A549 (cell line): ENCODE measurements around the gene ZDHHC22. TPM values are rescaled to one million over a fixed set of nuclear protein-coding genes. Genes with fewer than 3 reads are reported as not detected.

Experiments used
- ATAC-seq, 2 experiments: fragments of 200-7000 bp in 1 of 2; fragments of >200 bp in 1 of 2; cut with Nextera tagmentation in 1 of 2; cut with Tn5 transposase in 1 of 2; 3 replicates each; pipeline versions ENCODE4 v1.8.0 to v1.9.1; 2018 to 2020; ENCODE audit warnings: mild to moderate bottlenecking in 1 of 2, moderate library complexity in 1 of 2
- CTCF ChIA-PET: fragments of 300-600 bp; sonication (Branson Sonifier 250); formaldehyde crosslinking; extraction: SDS; loops from one replicate; lab custom pipeline; 2021; ENCODE audit warnings: antibody characterized with exemption, inconsistent platforms; lab: Yijun Ruan, JAX
- POLR2A ChIA-PET: fragments of 350-600 bp; formaldehyde crosslinking; extraction: SDS; loops from one replicate; lab custom pipeline; 2021; ENCODE audit warnings: antibody characterized with exemption, inconsistent platforms; lab: Yijun Ruan, JAX
- DNase-seq, 2 experiments: peaks; one replicate each; pipeline versions ENCODE4 v3.0.0 to v3.0.0-alpha.2; 2011 to 2016; ENCODE audit warnings: low read depth in 1 of 2, low spot score in 1 of 2
- FAIRE-seq: peaks from 2 replicates; lab custom pipeline; 2011; peaks lifted over from hg19 to GRCh38; lab: Jason Lieb, UNC
- H3K27ac ChIP-seq, 2 experiments: fragments of >200 bp; sonication (Bioruptor Twin); formaldehyde crosslinking; 3 replicates each; pipeline ENCODE4 v1.5.1; 2016 to 2017
- H3K4me1 ChIP-seq: fragments of >200 bp; sonication (Bioruptor Twin); formaldehyde crosslinking; 3 replicates; pipeline ENCODE4 v1.6.1; 2016
- H3K4me2 ChIP-seq: fragments of >200 bp; sonication (Bioruptor Twin); formaldehyde crosslinking; 3 replicates; pipeline ENCODE4 v1.6.1; 2016
- H3K4me3 ChIP-seq: fragments of >200 bp; sonication (Bioruptor Twin); formaldehyde crosslinking; 3 replicates; pipeline ENCODE4 v1.5.1; 2016
- H3K9me3 ChIP-seq: fragments of >200 bp; sonication (Bioruptor Twin); formaldehyde crosslinking; 3 replicates; pipeline ENCODE4 v1.6.1; 2016
- CBX2 ChIP-seq: fragments of 200-600 bp; sonication (generic); IDR thresholded peaks from 2 replicates; pipeline ENCODE4 v1.6.1; 2016; ENCODE audit warnings: low read depth, mild to moderate bottlenecking, borderline replicate concordance
- CHD2 ChIP-seq: fragments of 150-350 bp; IDR thresholded peaks from 2 replicates; pipeline ENCODE4 v1.6.1; 2014; ENCODE audit warnings: low read length; ENCODE audit not compliant: partially characterized antibody
- HDAC2 ChIP-seq: fragments of 200-600 bp; sonication (generic); IDR thresholded peaks from 2 replicates; pipeline ENCODE4 v1.6.1; 2016
- HOXB13 ChIP-seq: fragments of 250-450 bp; sonication (Bioruptor Pico); IDR thresholded peaks from 2 replicates; pipeline ENCODE4 v1.5.0; 2020; ENCODE audit warnings: low read depth, mild to moderate bottlenecking, moderate library complexity
- JUNB ChIP-seq: fragments of >200 bp; sonication (Bioruptor Twin); formaldehyde crosslinking; IDR thresholded peaks from 2 replicates; pipeline ENCODE4 v1.6.1; 2016
- KDM5A ChIP-seq: fragments of 200-600 bp; sonication (generic); IDR thresholded peaks from 2 replicates; pipeline ENCODE4 v1.6.1; 2016; ENCODE audit warnings: antibody characterized with exemption, mild to moderate bottlenecking
- MYC ChIP-seq: IDR thresholded peaks from 2 replicates; pipeline ENCODE4 v1.6.1; 2012; ENCODE audit warnings: mild to moderate bottlenecking, inconsistent platforms, low read length, improper control_type of control experiment, borderline replicate concordance
- NPAS2 ChIP-seq: fragments of 250-450 bp; sonication (Bioruptor Pico); IDR thresholded peaks from 2 replicates; pipeline ENCODE4 v1.8.0; 2022; ENCODE audit warnings: mild to moderate bottlenecking, moderate library complexity, borderline replicate concordance
- RAD21 ChIP-seq, 2 experiments: fragments of >200 bp in 1 of 2; sonication (Bioruptor Twin) in 1 of 2; formaldehyde crosslinking in 1 of 2; IDR thresholded peaks in 1 of 2; conservative IDR thresholded peaks in 1 of 2; 2 replicates in 1 of 2; 3 replicates in 1 of 2; pipeline ENCODE4 v1.6.1; 2012 to 2018; ENCODE audit warnings: inconsistent platforms in 1 of 2
- RARB ChIP-seq: fragments of 250-450 bp; sonication (Bioruptor Pico); IDR thresholded peaks from 2 replicates; pipeline ENCODE4 v1.8.0; 2021; ENCODE audit warnings: mild to moderate bottlenecking, moderate library complexity
- RNF2 ChIP-seq: fragments of 200-600 bp; sonication (generic); IDR thresholded peaks from 2 replicates; pipeline ENCODE4 v1.6.1; 2016; ENCODE audit warnings: low read depth, mild to moderate bottlenecking, antibody characterized with exemption, moderate library complexity, borderline replicate concordance
- TFCP2L1 ChIP-seq: fragments of 250-450 bp; sonication (Bioruptor Pico); IDR thresholded peaks from 2 replicates; pipeline ENCODE4 v1.5.0; 2021; ENCODE audit warnings: mild to moderate bottlenecking
- ZC3H11A ChIP-seq: fragments of 450-650 bp; IDR thresholded peaks from 2 replicates; pipeline ENCODE4 v1.6.1; 2014; ENCODE audit warnings: antibody characterized with exemption, mild to moderate bottlenecking
- ZFP36 ChIP-seq: fragments of 450-650 bp; IDR thresholded peaks from 2 replicates; pipeline ENCODE4 v1.6.1; 2014; ENCODE audit warnings: borderline replicate concordance; ENCODE audit not compliant: partially characterized antibody
- ZSCAN20 ChIP-seq: fragments of 250-450 bp; sonication (Bioruptor Pico); IDR thresholded peaks from 2 replicates; pipeline ENCODE4 v1.8.0; 2022; ENCODE audit warnings: mild to moderate bottlenecking, moderate library complexity
- WGBS: methylation state at CpG from one replicate; pipeline ENCODE4 v1.1.6; 2017; ENCODE audit errors: missing lambda C conversion rate; 5-methylcytosine and 5-hydroxymethylcytosine counted together
- polyA plus RNA-seq, 4 experiments: library from polyadenylated mRNA; depleted of rRNA in 3 of 4; stranded (reverse); fragments of >200 nt; fragmentation: RNase III in 1 of 4; extraction: RNeasy Plus Mini Kit Qiagen cat#74134 plus additional on column Dnase treatment in 1 of 4; gene quantifications; 2 replicates in 3 of 4; 3 replicates in 1 of 4; pipeline ENCODE4 v1.2.3, GENCODE V29; 2011 to 2017
- TF ChIP-seq, protein P1 (sequence below): fragments of >200 bp; sonication (Bioruptor Twin); formaldehyde crosslinking; IDR thresholded peaks from 2 replicates; pipeline ENCODE4 v1.6.1; 2016
- TF ChIP-seq, protein P2 (sequence below): IDR thresholded peaks from 2 replicates; pipeline ENCODE4 v1.6.1; 2012; ENCODE audit warnings: low read depth, borderline replicate concordance
- TF ChIP-seq, protein P3 (sequence below): fragments of 250-450 bp; sonication (Bioruptor Pico); IDR thresholded peaks from 2 replicates; pipeline ENCODE4 v1.5.0; 2020; ENCODE audit warnings: low read depth, mild to moderate bottlenecking, moderate library complexity
- TF ChIP-seq, protein P4 (sequence below): fragments of 200-600 bp; sonication (generic); IDR thresholded peaks from 2 replicates; pipeline ENCODE4 v1.6.1; 2016; ENCODE audit warnings: antibody characterized with exemption, mild to moderate bottlenecking, moderate library complexity

The ZDHHC22 gene
- polyA plus RNA-seq, 2 of the 4 experiments (the other 2 are of a cell fraction), result 0.04 to 0.23 TPM

DNA sequence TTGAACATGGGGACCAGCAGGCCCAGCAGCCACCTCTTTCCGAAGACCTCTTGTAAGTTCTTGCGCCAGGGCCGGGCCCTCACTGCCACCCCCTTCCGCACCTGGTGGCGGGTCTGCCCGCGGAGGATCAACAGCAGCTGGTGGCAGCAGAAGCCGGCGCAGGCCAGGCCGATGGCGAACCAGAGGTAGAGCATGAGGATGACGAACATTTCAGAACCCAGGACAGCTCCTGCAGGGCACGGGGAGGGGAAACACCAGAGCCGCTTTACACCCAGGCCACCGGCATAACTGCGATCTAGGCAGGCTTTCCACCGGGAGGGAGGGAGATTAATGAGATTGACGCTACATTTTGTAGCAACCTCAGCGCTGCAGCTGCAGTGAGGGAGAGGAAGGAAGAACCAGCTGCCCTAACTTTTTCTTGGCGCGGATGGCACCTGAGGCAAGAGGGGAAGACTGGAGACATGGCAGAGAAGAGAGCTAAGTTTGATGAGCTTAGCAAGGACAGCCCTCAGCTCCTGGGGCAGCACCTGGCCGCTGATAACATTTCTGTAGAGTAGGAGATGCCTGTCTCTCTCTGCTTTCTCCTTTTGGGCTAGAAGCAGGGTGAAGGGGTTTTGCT, 7.8 kb downstream of the ZDHHC22 start (continued):
- TF ChIP-seq, protein P1, sequence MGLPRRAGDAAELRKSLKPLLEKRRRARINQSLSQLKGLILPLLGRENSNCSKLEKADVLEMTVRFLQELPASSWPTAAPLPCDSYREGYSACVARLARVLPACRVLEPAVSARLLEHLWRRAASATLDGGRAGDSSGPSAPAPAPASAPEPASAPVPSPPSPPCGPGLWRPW, result no peak

DNA sequence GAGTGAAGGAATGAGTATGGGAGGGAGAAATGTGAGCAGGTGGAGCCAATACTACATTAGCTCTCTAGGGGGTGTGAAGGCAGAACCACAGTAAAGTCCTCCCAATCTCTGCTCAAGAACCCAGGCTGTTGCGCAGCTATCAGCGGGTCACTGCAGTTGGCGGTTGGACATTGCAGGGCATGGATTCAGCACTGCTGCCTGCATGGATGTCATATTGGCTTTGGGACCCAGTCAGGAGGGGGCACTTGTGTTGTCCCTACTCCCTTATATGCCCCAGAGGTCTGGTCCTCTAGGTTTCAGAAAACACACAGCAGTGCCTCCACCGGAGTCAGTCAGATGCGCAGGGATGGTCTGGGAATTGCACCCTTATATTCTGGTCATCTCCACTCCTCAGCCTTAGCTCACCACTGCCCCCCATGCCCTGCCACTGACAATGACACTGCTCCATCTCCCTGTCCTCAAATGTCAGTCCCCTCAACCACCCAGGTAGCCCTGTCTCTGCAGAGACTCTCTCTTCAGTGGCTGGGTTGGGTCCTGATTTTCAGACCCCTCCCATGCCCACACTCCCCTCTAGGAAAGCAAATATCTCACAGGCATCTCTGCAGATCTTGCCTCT, 9.6 kb downstream of the ZDHHC22 start:
- ChIA-PET POLR2A (no interaction called here), CTCF (interaction anchor here (0.8 to 3.9 kb wide), 4 partner anchors 11 to 183 kb away, joined by 3 to 13 read pairs (median 8); no protein-coding TSS in a partner anchor)
- H3K9me3 ChIP-seq, result no peaks in the 10 kb centered on the region
- DNase-seq (no peak), FAIRE-seq (no peak), ATAC-seq (0 out of 6 replicates have a peak, but pooled peaks of 1 of the 2 experiments have one; percentile 20)
- TF ChIP-seq MYC, result no peak
- no peak for TF ChIP-seq HOXB13 (CRISPR knock-in tag)
- no peak for TF ChIP-seq CBX2
- no peak for TF ChIP-seq ZC3H11A
- TF ChIP-seq ZSCAN20 (CRISPR knock-in tag), result no peak
- TF ChIP-seq KDM5A, result no peak
- TF ChIP-seq, protein P2, sequence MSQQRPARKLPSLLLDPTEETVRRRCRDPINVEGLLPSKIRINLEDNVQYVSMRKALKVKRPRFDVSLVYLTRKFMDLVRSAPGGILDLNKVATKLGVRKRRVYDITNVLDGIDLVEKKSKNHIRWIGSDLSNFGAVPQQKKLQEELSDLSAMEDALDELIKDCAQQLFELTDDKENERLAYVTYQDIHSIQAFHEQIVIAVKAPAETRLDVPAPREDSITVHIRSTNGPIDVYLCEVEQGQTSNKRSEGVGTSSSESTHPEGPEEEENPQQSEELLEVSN, result no peak
- TF ChIP-seq, protein P3, sequence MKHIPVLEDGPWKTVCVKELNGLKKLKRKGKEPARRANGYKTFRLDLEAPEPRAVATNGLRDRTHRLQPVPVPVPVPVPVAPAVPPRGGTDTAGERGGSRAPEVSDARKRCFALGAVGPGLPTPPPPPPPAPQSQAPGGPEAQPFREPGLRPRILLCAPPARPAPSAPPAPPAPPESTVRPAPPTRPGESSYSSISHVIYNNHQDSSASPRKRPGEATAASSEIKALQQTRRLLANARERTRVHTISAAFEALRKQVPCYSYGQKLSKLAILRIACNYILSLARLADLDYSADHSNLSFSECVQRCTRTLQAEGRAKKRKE (CRISPR knock-in tag), result no peak
- no peak for TF ChIP-seq RNF2
- no peak for TF ChIP-seq HDAC2
- TF ChIP-seq ZFP36, result no peak
- TF ChIP-seq, protein P4, sequence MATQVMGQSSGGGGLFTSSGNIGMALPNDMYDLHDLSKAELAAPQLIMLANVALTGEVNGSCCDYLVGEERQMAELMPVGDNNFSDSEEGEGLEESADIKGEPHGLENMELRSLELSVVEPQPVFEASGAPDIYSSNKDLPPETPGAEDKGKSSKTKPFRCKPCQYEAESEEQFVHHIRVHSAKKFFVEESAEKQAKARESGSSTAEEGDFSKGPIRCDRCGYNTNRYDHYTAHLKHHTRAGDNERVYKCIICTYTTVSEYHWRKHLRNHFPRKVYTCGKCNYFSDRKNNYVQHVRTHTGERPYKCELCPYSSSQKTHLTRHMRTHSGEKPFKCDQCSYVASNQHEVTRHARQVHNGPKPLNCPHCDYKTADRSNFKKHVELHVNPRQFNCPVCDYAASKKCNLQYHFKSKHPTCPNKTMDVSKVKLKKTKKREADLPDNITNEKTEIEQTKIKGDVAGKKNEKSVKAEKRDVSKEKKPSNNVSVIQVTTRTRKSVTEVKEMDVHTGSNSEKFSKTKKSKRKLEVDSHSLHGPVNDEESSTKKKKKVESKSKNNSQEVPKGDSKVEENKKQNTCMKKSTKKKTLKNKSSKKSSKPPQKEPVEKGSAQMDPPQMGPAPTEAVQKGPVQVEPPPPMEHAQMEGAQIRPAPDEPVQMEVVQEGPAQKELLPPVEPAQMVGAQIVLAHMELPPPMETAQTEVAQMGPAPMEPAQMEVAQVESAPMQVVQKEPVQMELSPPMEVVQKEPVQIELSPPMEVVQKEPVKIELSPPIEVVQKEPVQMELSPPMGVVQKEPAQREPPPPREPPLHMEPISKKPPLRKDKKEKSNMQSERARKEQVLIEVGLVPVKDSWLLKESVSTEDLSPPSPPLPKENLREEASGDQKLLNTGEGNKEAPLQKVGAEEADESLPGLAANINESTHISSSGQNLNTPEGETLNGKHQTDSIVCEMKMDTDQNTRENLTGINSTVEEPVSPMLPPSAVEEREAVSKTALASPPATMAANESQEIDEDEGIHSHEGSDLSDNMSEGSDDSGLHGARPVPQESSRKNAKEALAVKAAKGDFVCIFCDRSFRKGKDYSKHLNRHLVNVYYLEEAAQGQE, result no peak
- TF ChIP-seq RAD21 (conservative IDR thresholded peaks at IDR 0.05 in 1 of 2, IDR thresholded peaks at IDR 0.05 in 1 of 2), result no peak
- TF ChIP-seq CHD2, result no peak
- no peaks in the 10 kb centered on the region for H3K4me1 ChIP-seq
- no peak overlapping the region for H3K4me2 ChIP-seq
- 50% methylated on average over 5 of the region's 5 CpGs for WGBS
- H3K27ac ChIP-seq, result no peak overlapping the region
- no peak overlapping the region for H3K4me3 ChIP-seq

DNA sequence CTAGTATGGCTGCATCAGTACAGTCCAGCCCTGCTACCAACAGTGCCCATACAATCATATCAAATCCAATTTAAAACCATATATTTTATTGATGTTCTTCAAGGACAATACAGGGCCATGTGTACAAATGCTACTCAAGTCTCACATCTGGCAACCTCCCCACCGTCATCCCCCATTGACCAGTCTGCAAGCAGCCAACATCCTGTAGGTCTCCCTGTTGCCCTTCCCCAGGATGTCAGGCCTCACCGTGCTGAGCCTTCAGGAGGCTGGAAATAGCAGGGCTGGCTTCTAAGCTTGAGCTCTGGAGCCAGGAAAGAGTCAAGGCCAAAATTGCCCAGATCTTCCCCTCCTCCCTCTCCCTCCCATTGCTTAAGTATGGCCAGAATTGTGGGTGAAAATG, 10.4 kb downstream of the ZDHHC22 start:
- CTCF ChIA-PET, result interaction anchor here (0.8 to 3.9 kb wide), 5 partner anchors 10 to 255 kb away, joined by 3 to 13 read pairs (median 3); partner anchors contain the start of gene ZDHHC22
- H3K9me3 ChIP-seq, result no peaks in the 10 kb centered on the region
- no peak overlapping the region for H3K4me2 ChIP-seq
- H3K27ac ChIP-seq, result no peak overlapping the region
- ATAC-seq (no peak), DNase-seq (no peak), FAIRE-seq (no peak)
- H3K4me3 ChIP-seq, result no peak overlapping the region
- TF ChIP-seq CBX2 (no peak), TFCP2L1 (CRISPR knock-in tag) (no peak), NPAS2 (CRISPR knock-in tag) (no peak), JUNB (no peak), RARB (no peak)
- 0% methylated on average over 1 of the region's 2 CpGs for WGBS
- no peaks in the 10 kb centered on the region for H3K4me1 ChIP-seq
- POLR2A ChIA-PET, result no interaction called here
